Calu3 (cell line): ENCODE data around the gene DRAXIN. TPM values are rescaled to one million over a fixed set of nuclear protein-coding genes. Genes with fewer than 3 reads are reported as not detected.

Experiments used
- BruUV-seq: library from RNA; stranded (reverse); fragments of 400-500 nt; replicated peaks from 2 replicates; lab custom pipeline; 2021; lab: Mats Ljungman, UMichigan
- CTCF ChIA-PET: fragments of 300-600 bp; sonication (Branson Sonifier 250); formaldehyde crosslinking; loops from one replicate; lab custom pipeline; 2022; ENCODE audit warnings: antibody characterized with exemption; lab: Charles Lee
- DNase-seq: peaks from one replicate; pipeline ENCODE4 v3.0.0; 2022
- H3K27ac Mint-ChIP-seq: one replicate; pipeline ENCODE4 v1.8.0; 2022; ENCODE audit warnings: mixed read lengths; ENCODE audit not compliant: unreplicated experiment
- H3K27me3 Mint-ChIP-seq: one replicate; pipeline ENCODE4 v1.8.0; 2022; ENCODE audit warnings: mixed read lengths; ENCODE audit not compliant: unreplicated experiment
- H3K36me3 Mint-ChIP-seq: one replicate; pipeline ENCODE4 v1.8.0; 2022; ENCODE audit warnings: mild to moderate bottlenecking, moderate library complexity, mixed read lengths; ENCODE audit not compliant: insufficient read depth, unreplicated experiment
- H3K4me1 Mint-ChIP-seq: one replicate; pipeline ENCODE4 v1.8.0; 2022; ENCODE audit warnings: mild to moderate bottlenecking, low read depth, mixed read lengths; ENCODE audit not compliant: unreplicated experiment
- H3K4me3 Mint-ChIP-seq: one replicate; pipeline ENCODE4 v1.8.0; 2022; ENCODE audit warnings: mild to moderate bottlenecking, low read depth, moderate library complexity, mixed read lengths; ENCODE audit not compliant: unreplicated experiment
- H3K9me3 Mint-ChIP-seq: one replicate; pipeline ENCODE4 v1.8.0; 2022; ENCODE audit warnings: low read depth, mixed read lengths; ENCODE audit not compliant: unreplicated experiment
- CTCF ChIP-seq: fragments of 200-600 bp; IDR thresholded peaks from one replicate; pipeline ENCODE4 v1.8.0; 2022; ENCODE audit warnings: antibody characterized with exemption; ENCODE audit not compliant: unreplicated experiment
- intact Hi-C: fragments of 100-400 bp; cut with micrococcal nuclease; formaldehyde crosslinking; loops from one replicate; pipeline ENCODE4 v1.10.0; 2022; ENCODE audit not compliant: unreplicated experiment
- total RNA-seq: library from RNA; stranded (reverse); gene quantifications from 2 replicates; pipeline ENCODE4 v1.2.3, GENCODE V29; 2022

DRAXIN gene
- total RNA-seq, 1 experiment from 2014 or later = not detected

GRCh38 chr1:11668516-11668915 lies 23.0 kb upstream of the DRAXIN start:
- no TSS peak for BruUV-seq
- CTCF ChIA-PET = no interaction called here
- intact Hi-C loops = no loop called here
- no peak for TF ChIP-seq CTCF
- H3K27me3 Mint-ChIP-seq = no peaks in the 10 kb centered on the region
- no peaks in the 10 kb centered on the region for H3K9me3 Mint-ChIP-seq
- H3K4me1 Mint-ChIP-seq = no peaks in the 10 kb centered on the region
- H3K27ac Mint-ChIP-seq = no peak overlapping the region
- DNase-seq = no peak
- H3K4me3 Mint-ChIP-seq = no peak overlapping the region
- H3K36me3 Mint-ChIP-seq = no peaks in the 10 kb centered on the region

- DNase-seq = no peak
- intact Hi-C loops = no loop called here
- TF ChIP-seq CTCF = no peak
- CTCF ChIA-PET = no interaction called here
- Mint-ChIP-seq H3K4me3 (no peak overlapping the region), H3K4me1 (no peaks in the 10 kb centered on the region), H3K27me3 (no peaks in the 10 kb centered on the region), H3K27ac (no peak overlapping the region), H3K9me3 (no peaks in the 10 kb centered on the region), H3K36me3 (no peaks in the 10 kb centered on the region)
- BruUV-seq = no TSS peak
These were observed 20.8 kb upstream of the DRAXIN start for GRCh38 chr1:11670747-11671146.

GRCh38 chr1:11671205-11671543 lies 20.3 kb upstream of the DRAXIN start:
- intact Hi-C loops = no loop called here
- no peaks in the 10 kb centered on the region for H3K4me1 Mint-ChIP-seq
- no peak overlapping the region for H3K27ac Mint-ChIP-seq
- no peaks in the 10 kb centered on the region for H3K27me3 Mint-ChIP-seq
- no peak for DNase-seq
- TF ChIP-seq CTCF = no peak
- H3K4me3 Mint-ChIP-seq = no peak overlapping the region
- no peaks in the 10 kb centered on the region for H3K36me3 Mint-ChIP-seq
- BruUV-seq = no TSS peak
- CTCF ChIA-PET = interaction anchor here (0.7 kb wide), 1 partner anchor 710 kb away, joined by 3 read pairs; no protein-coding TSS in a partner anchor
- no peaks in the 10 kb centered on the region for H3K9me3 Mint-ChIP-seq

- no peak for DNase-seq
- CTCF ChIA-PET = interaction anchor here (0.6 to 0.7 kb wide), 2 partner anchors 176 to 709 kb away, joined by 3 read pairs; no protein-coding TSS in a partner anchor
- Mint-ChIP-seq H3K9me3 (no peaks in the 10 kb centered on the region), H3K4me1 (no peaks in the 10 kb centered on the region), H3K27me3 (no peaks in the 10 kb centered on the region), H3K36me3 (no peaks in the 10 kb centered on the region), H3K27ac (no peak overlapping the region), H3K4me3 (no peak overlapping the region)
- BruUV-seq = no TSS peak
- no peak for TF ChIP-seq CTCF
- intact Hi-C loops = no loop called here
These were observed 19.8 kb upstream of the DRAXIN start for GRCh38 chr1:11671544-11672286.
